ENCODE data around the gene DENND2A. TPM values are rescaled to one million over a fixed set of nuclear protein-coding genes. Genes with fewer than 3 reads are reported as not detected.

DENND2A gene
- total and polyA plus RNA-seq, 2 donors (not counting 1 experiment from before 2014, with no cell fraction given) = 30.6 to 39.0 TPM

- no peaks in the 10 kb centered on the region for H3K27me3 ChIP-seq (ENCODE audit: control insufficient read depth, insufficient read depth, low read length)
- H2AFZ ChIP-seq (ENCODE audit: low read length) = no peak overlapping the region
- H3K4me3 ChIP-seq (replicated peaks in 1 of 4; ENCODE audit: control extremely low read depth in 1 of 4, insufficient read depth in 1 of 4, low read depth in 3 of 4, low read length in 4 of 4) = no peak overlapping the region
- H3K9ac ChIP-seq (ENCODE audit: insufficient read depth, low read length) = no peak overlapping the region
- no peaks in the 10 kb centered on the region for H3K4me1 ChIP-seq (ENCODE audit: control insufficient read depth, extremely low read depth, insufficient read depth, low read length)
- DNase-seq (ENCODE audit: low read depth in 2 of 2) = no peak
- no peak overlapping the region for H3K4me2 ChIP-seq (ENCODE audit: extremely low read depth, insufficient read depth, low read length)
- no peaks in the 10 kb centered on the region for H4K20me1 ChIP-seq (ENCODE audit: control insufficient read depth, extremely low read depth, insufficient read depth, low read length)
- H3K36me3 ChIP-seq (ENCODE audit: control insufficient read depth, insufficient read depth, low read length) = peaks cover 2% of the 10 kb centered on the region
- H3K27ac ChIP-seq (ENCODE audit: insufficient read depth, low read length) = no peak overlapping the region
- TF ChIP-seq EZH2 (IDR thresholded peaks at IDR 0.05; ENCODE audit: low read length, missing control alignments) = no peak
- TF ChIP-seq, protein P1, sequence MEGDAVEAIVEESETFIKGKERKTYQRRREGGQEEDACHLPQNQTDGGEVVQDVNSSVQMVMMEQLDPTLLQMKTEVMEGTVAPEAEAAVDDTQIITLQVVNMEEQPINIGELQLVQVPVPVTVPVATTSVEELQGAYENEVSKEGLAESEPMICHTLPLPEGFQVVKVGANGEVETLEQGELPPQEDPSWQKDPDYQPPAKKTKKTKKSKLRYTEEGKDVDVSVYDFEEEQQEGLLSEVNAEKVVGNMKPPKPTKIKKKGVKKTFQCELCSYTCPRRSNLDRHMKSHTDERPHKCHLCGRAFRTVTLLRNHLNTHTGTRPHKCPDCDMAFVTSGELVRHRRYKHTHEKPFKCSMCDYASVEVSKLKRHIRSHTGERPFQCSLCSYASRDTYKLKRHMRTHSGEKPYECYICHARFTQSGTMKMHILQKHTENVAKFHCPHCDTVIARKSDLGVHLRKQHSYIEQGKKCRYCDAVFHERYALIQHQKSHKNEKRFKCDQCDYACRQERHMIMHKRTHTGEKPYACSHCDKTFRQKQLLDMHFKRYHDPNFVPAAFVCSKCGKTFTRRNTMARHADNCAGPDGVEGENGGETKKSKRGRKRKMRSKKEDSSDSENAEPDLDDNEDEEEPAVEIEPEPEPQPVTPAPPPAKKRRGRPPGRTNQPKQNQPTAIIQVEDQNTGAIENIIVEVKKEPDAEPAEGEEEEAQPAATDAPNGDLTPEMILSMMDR (conservative IDR thresholded peaks at IDR 0.05 in 1 of 2, IDR thresholded peaks at IDR 0.05 in 1 of 2; ENCODE audit: low read depth in 1 of 2, low read length in 2 of 2) = no peak
- no peaks in the 10 kb centered on the region for H3K79me2 ChIP-seq (ENCODE audit: control insufficient read depth, insufficient read depth, low read length)
- H3K9me3 ChIP-seq (ENCODE audit: control insufficient read depth, insufficient read depth, low read depth, low read length) = no peaks in the 10 kb centered on the region
Observed at GRCh38 chr7:140581411-140581810, 59.2 kb downstream of the DENND2A start.

GRCh38 chr7:140577651-140578050, 63.0 kb downstream of the DENND2A start:
- H3K4me3 ChIP-seq (replicated peaks in 1 of 4; ENCODE audit: control extremely low read depth in 1 of 4, insufficient read depth in 1 of 4, low read depth in 3 of 4, low read length in 4 of 4) = no peak overlapping the region
- no peaks in the 10 kb centered on the region for H3K27me3 ChIP-seq (ENCODE audit: control insufficient read depth, insufficient read depth, low read length)
- no peak overlapping the region for H3K4me2 ChIP-seq (ENCODE audit: extremely low read depth, insufficient read depth, low read length)
- H3K9ac ChIP-seq (ENCODE audit: insufficient read depth, low read length) = no peak overlapping the region
- no peaks in the 10 kb centered on the region for H3K4me1 ChIP-seq (ENCODE audit: control insufficient read depth, extremely low read depth, insufficient read depth, low read length)
- no peaks in the 10 kb centered on the region for H4K20me1 ChIP-seq (ENCODE audit: control insufficient read depth, extremely low read depth, insufficient read depth, low read length)
- DNase-seq (ENCODE audit: low read depth in 2 of 2) = no peak
- H3K27ac ChIP-seq (ENCODE audit: insufficient read depth, low read length) = no peak overlapping the region
- no peaks in the 10 kb centered on the region for H3K9me3 ChIP-seq (ENCODE audit: control insufficient read depth, insufficient read depth, low read depth, low read length)
- peaks cover 4% of the 10 kb centered on the region for H3K36me3 ChIP-seq (ENCODE audit: control insufficient read depth, insufficient read depth, low read length)
- H2AFZ ChIP-seq (ENCODE audit: low read length) = no peak overlapping the region
- TF ChIP-seq, protein P1 (conservative IDR thresholded peaks at IDR 0.05 in 1 of 2, IDR thresholded peaks at IDR 0.05 in 1 of 2; ENCODE audit: low read depth in 1 of 2, low read length in 2 of 2) = no peak
- no peak for TF ChIP-seq EZH2 (IDR thresholded peaks at IDR 0.05; ENCODE audit: low read length, missing control alignments)
- H3K79me2 ChIP-seq (ENCODE audit: control insufficient read depth, insufficient read depth, low read length) = no peaks in the 10 kb centered on the region

DNA sequence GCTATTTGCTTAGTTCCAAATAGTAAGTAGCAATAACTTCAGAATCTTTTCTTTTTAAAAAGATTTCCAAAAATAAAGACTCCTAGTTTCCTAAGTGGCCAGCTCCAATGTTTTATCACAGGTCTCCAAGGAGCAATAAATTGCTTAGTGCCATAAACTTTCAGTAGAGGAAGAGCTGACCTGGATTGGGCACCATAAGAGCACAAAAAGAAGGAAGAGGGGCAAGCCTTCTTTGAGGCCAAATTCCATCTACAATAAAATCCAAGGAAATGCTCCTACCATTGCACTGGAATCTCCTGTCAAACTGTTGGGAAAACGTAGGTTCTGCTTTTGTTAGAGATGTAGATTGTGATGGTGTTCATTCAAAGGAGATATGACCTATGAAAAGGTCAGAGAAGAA, 64.0 kb downstream of the DENND2A start:
- no peak overlapping the region for H3K4me2 ChIP-seq (ENCODE audit: extremely low read depth, insufficient read depth, low read length)
- H3K4me1 ChIP-seq (ENCODE audit: control insufficient read depth, extremely low read depth, insufficient read depth, low read length) = no peaks in the 10 kb centered on the region

More for the DNA sequence above, 64.0 kb downstream of the DENND2A start:
- Histone ChIP-seq H3K4me3 (replicated peaks in 1 of 4; ENCODE audit: control extremely low read depth in 1 of 4, insufficient read depth in 1 of 4, low read depth in 3 of 4, low read length in 4 of 4) (no peak overlapping the region), H4K20me1 (ENCODE audit: control insufficient read depth, extremely low read depth, insufficient read depth, low read length) (no peaks in the 10 kb centered on the region), H3K36me3 (ENCODE audit: control insufficient read depth, insufficient read depth, low read length) (peaks cover 2% of the 10 kb centered on the region), H2AFZ (ENCODE audit: low read length) (no peak overlapping the region), H3K27me3 (ENCODE audit: control insufficient read depth, insufficient read depth, low read length) (no peaks in the 10 kb centered on the region), H3K9me3 (ENCODE audit: control insufficient read depth, insufficient read depth, low read depth, low read length) (no peaks in the 10 kb centered on the region), H3K9ac (ENCODE audit: insufficient read depth, low read length) (no peak overlapping the region), H3K27ac (ENCODE audit: insufficient read depth, low read length) (no peak overlapping the region), H3K79me2 (ENCODE audit: control insufficient read depth, insufficient read depth, low read length) (no peaks in the 10 kb centered on the region)
- TF ChIP-seq, protein P1 (conservative IDR thresholded peaks at IDR 0.05 in 1 of 2, IDR thresholded peaks at IDR 0.05 in 1 of 2; ENCODE audit: low read depth in 1 of 2, low read length in 2 of 2) = no peak
- no peak for TF ChIP-seq EZH2 (IDR thresholded peaks at IDR 0.05; ENCODE audit: low read length, missing control alignments)
- DNase-seq (ENCODE audit: low read depth in 2 of 2) = no peak

Measured in fibroblast of lung (primary cell).